Peyer's patch (tissue), 4 donors: ENCODE results near the gene TECPR2.

Experiments used
- POLR2A ChIP-seq, 2 donors: fragments of 450-650 bp; IDR thresholded peaks; one replicate each; pipeline ENCODE4 v1.5.1; 2017; ENCODE audit warnings: antibody characterized with exemption in 2 of 2, mild to moderate bottlenecking in 2 of 2, moderate library complexity in 2 of 2
- TF ChIP-seq, protein P1 (sequence below), 6 experiments: fragments of 450-650 bp in 4 of 6; fragments of 200-600 bp in 2 of 6; sonication (generic) in 1 of 6; IDR thresholded peaks; one replicate each; pipeline ENCODE4 v1.5.1; 2017 to 2019; ENCODE audit warnings: antibody characterized with exemption in 6 of 6, mild to moderate bottlenecking in 3 of 6, moderate library complexity in 1 of 6

DNA sequence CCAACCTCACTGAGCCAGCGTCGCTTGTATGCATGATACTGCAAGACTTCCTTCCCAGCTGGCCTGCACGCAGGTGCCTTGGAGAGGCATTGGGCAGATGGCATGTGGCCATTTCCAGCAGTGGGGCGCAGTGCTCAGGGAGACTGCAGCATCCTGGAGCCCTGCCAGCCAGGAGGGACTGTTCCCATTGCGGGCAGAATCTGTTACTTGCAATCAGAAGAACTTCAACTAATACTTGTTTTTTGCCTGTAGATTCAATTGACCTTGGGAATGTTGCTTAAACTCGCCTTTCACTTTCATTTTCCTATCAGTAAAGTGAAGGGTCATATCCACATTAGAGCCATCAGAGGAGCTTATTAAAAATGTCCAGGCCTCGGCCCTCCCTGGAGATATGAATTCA, 117.0 kb downstream of the TECPR2 start:
- TF ChIP-seq, protein P1, sequence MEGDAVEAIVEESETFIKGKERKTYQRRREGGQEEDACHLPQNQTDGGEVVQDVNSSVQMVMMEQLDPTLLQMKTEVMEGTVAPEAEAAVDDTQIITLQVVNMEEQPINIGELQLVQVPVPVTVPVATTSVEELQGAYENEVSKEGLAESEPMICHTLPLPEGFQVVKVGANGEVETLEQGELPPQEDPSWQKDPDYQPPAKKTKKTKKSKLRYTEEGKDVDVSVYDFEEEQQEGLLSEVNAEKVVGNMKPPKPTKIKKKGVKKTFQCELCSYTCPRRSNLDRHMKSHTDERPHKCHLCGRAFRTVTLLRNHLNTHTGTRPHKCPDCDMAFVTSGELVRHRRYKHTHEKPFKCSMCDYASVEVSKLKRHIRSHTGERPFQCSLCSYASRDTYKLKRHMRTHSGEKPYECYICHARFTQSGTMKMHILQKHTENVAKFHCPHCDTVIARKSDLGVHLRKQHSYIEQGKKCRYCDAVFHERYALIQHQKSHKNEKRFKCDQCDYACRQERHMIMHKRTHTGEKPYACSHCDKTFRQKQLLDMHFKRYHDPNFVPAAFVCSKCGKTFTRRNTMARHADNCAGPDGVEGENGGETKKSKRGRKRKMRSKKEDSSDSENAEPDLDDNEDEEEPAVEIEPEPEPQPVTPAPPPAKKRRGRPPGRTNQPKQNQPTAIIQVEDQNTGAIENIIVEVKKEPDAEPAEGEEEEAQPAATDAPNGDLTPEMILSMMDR (IDR thresholded peaks at IDR 0.05): no peak
- no peak for TF ChIP-seq POLR2A (IDR thresholded peaks at IDR 0.05)
